OCI-LY1 (cell line): ENCODE results near the gene CD244.

Experiments used
- H2AFZ ChIP-seq: fragments of 200-600 bp; sonication (generic), shearing (Covaris generic); 2 replicates; pipeline ENCODE4 v1.6.0; 2014; ENCODE audit warnings: antibody characterized with exemption, mild to moderate bottlenecking, low read length
- H3F3A ChIP-seq: fragments of 200-600 bp; sonication (generic), shearing (Covaris generic); 2 replicates; pipeline ENCODE4 v1.6.0; 2014; ENCODE audit warnings: mild to moderate bottlenecking, antibody characterized with exemption, low read length, moderate library complexity; ENCODE audit not compliant: insufficient read depth
- H3K27ac ChIP-seq: fragments of 200-600 bp; sonication (generic); 2 replicates; pipeline ENCODE4 v1.5.1; 2014; ENCODE audit warnings: low read length, mixed run types, mild to moderate bottlenecking, low read depth; ENCODE audit not compliant: poor library complexity, severe bottlenecking
- H3K27me3 ChIP-seq: fragments of 200-600 bp; sonication (generic); 2 replicates; pipeline ENCODE4 v1.6.0; 2014; ENCODE audit warnings: antibody characterized with exemption, mild to moderate bottlenecking, low read length, moderate library complexity; ENCODE audit not compliant: insufficient read depth
- H3K36me3 ChIP-seq: fragments of 200-600 bp; sonication (generic); 2 replicates; pipeline ENCODE4 v1.6.1; 2014; ENCODE audit warnings: mild to moderate bottlenecking, antibody characterized with exemption, low read length, moderate library complexity, mixed read lengths; ENCODE audit not compliant: insufficient read depth
- H3K4me1 ChIP-seq: fragments of 200-600 bp; sonication (generic); 2 replicates; pipeline ENCODE4 v1.5.1; 2014; ENCODE audit warnings: mild to moderate bottlenecking, low read length, moderate library complexity; ENCODE audit not compliant: insufficient read depth, severe bottlenecking
- H3K4me2 ChIP-seq: fragments of 200-600 bp; sonication (generic), shearing (Covaris generic); 2 replicates; pipeline ENCODE4 v1.6.1; 2014; ENCODE audit warnings: low read length
- H3K4me3 ChIP-seq: fragments of 200-600 bp; sonication (generic); 2 replicates; pipeline ENCODE4 v1.5.1; 2014; ENCODE audit warnings: low read length, low read depth, mild to moderate bottlenecking, mixed read lengths; ENCODE audit not compliant: poor library complexity, severe bottlenecking
- H3K79me2 ChIP-seq: fragments of 200-600 bp; shearing (Covaris generic); 2 replicates; pipeline ENCODE4 v1.6.1; 2016; ENCODE audit warnings: mixed run types, low read length, mixed read lengths; ENCODE audit not compliant: insufficient read depth
- H3K9ac ChIP-seq: fragments of 200-600 bp; sonication (generic), shearing (Covaris generic); 2 replicates; pipeline ENCODE4 v1.6.1; 2014; ENCODE audit warnings: mild to moderate bottlenecking, low read length, mixed read lengths
- H3K9me2 ChIP-seq: fragments of 200-600 bp; sonication (generic), shearing (Covaris generic); 2 replicates; pipeline ENCODE4 v1.6.1; 2014; ENCODE audit warnings: low read depth, mild to moderate bottlenecking, low read length, mixed read lengths
- H3K9me3 ChIP-seq: fragments of 200-600 bp; shearing (Covaris generic); 2 replicates; pipeline ENCODE4 v1.6.1; 2014; ENCODE audit warnings: low read length, mixed read lengths
- H4K20me1 ChIP-seq: fragments of 200-600 bp; sonication (generic), shearing (Covaris generic); 2 replicates; pipeline ENCODE4 v1.6.0; 2016; ENCODE audit warnings: mild to moderate bottlenecking, low read length; ENCODE audit not compliant: insufficient read depth
- CTCF ChIP-seq: fragments of 200-600 bp; sonication (generic), shearing (Covaris generic); IDR thresholded peaks from 2 replicates; pipeline ENCODE4 v1.5.1; 2017; ENCODE audit warnings: mild to moderate bottlenecking, antibody characterized with exemption, low read length, moderate library complexity, mixed read lengths
- EZH2 ChIP-seq: fragments of 200-600 bp; sonication (generic), shearing (Covaris generic); IDR thresholded peaks from 2 replicates; pipeline ENCODE4 v1.8.0; 2017; ENCODE audit warnings: borderline replicate concordance, mixed run types, mild to moderate bottlenecking, antibody characterized with exemption, low read length, moderate library complexity, mixed read lengths

Gene CD244

GRCh38 chr1:160811147-160811546 is 51.5 kb downstream of the CD244 start:
- no peaks in the 10 kb centered on the region for H4K20me1 ChIP-seq
- no peaks in the 10 kb centered on the region for H3K9me2 ChIP-seq
- no peaks in the 10 kb centered on the region for H3K27me3 ChIP-seq
- H3K9me3 ChIP-seq: peaks cover 13% of the 10 kb centered on the region; the same call in 1 of the 2 replicates
- TF ChIP-seq CTCF: no peak
- no peak for TF ChIP-seq EZH2
- no peak overlapping the region for H2AFZ ChIP-seq
- H3K4me1 ChIP-seq: no peaks in the 10 kb centered on the region
- no peaks in the 10 kb centered on the region for H3F3A ChIP-seq
- H3K9ac ChIP-seq: no peak overlapping the region
- H3K4me2 ChIP-seq: no peak overlapping the region
- H3K36me3 ChIP-seq: peaks cover 15% of the 10 kb centered on the region; the same call in 1 of the 2 replicates
- no peaks in the 10 kb centered on the region for H3K79me2 ChIP-seq
- no peak overlapping the region for H3K27ac ChIP-seq
- H3K4me3 ChIP-seq: no peak overlapping the region

- H3K4me1 ChIP-seq: no peaks in the 10 kb centered on the region
- H3K27me3 ChIP-seq: no peaks in the 10 kb centered on the region
- H2AFZ ChIP-seq: no peak overlapping the region
- H3K79me2 ChIP-seq: no peaks in the 10 kb centered on the region
- no peak overlapping the region for H3K4me3 ChIP-seq
- H3K9me2 ChIP-seq: no peaks in the 10 kb centered on the region
- H4K20me1 ChIP-seq: no peaks in the 10 kb centered on the region
- peaks cover 15% of the 10 kb centered on the region; the same call in 1 of the 2 replicates for H3K36me3 ChIP-seq
- no peak for TF ChIP-seq EZH2
- TF ChIP-seq CTCF: no peak
- H3K4me2 ChIP-seq: no peak overlapping the region
- H3K9me3 ChIP-seq: peaks cover 16% of the 10 kb centered on the region; the same call in 1 of the 2 replicates
- H3K27ac ChIP-seq: no peak overlapping the region
- no peaks in the 10 kb centered on the region for H3F3A ChIP-seq
- no peak overlapping the region for H3K9ac ChIP-seq
These were observed 52.2 kb downstream of the CD244 start for GRCh38 chr1:160810486-160810885.

- no peaks in the 10 kb centered on the region for H3K27me3 ChIP-seq
- no peak overlapping the region for H2AFZ ChIP-seq
- no peak overlapping the region for H3K4me2 ChIP-seq
- no peaks in the 10 kb centered on the region for H3K4me1 ChIP-seq
- no peaks in the 10 kb centered on the region for H4K20me1 ChIP-seq
- TF ChIP-seq EZH2 (no peak), CTCF (no peak)
- no peak overlapping the region for H3K27ac ChIP-seq
- H3K36me3 ChIP-seq: peaks cover 19% of the 10 kb centered on the region; the same call in 1 of the 2 replicates
- H3K9me3 ChIP-seq: peaks cover 16% of the 10 kb centered on the region; the same call in 1 of the 2 replicates
- no peak overlapping the region for H3K9ac ChIP-seq
- no peaks in the 10 kb centered on the region for H3F3A ChIP-seq
- no peaks in the 10 kb centered on the region for H3K9me2 ChIP-seq
- peaks cover 3% of the 10 kb centered on the region; the same call in 1 of the 2 replicates for H3K79me2 ChIP-seq
- H3K4me3 ChIP-seq: no peak overlapping the region
These were observed 54.4 kb downstream of the CD244 start for GRCh38 chr1:160808289-160808688.
